Parathyroid adenoma (tissue), 2 donors: ENCODE measurements around the gene PACRGL.

ENCODE experiments used
- H2AFZ ChIP-seq: fragments of 300-600 bp; sonication (generic); one replicate; pipeline ENCODE4 v1.7.0; 2017; ENCODE audit warnings: antibody characterized with exemption, mild to moderate bottlenecking
- H3K27ac ChIP-seq: fragments of 300-600 bp; sonication (generic); one replicate; pipeline ENCODE4 v1.7.0; 2017
- H3K27me3 ChIP-seq: fragments of 300-600 bp; sonication (generic); one replicate; pipeline ENCODE4 v1.7.0; 2017; ENCODE audit warnings: low read length; ENCODE audit not compliant: control insufficient read depth, insufficient read depth
- H3K36me3 ChIP-seq: fragments of 300-600 bp; sonication (generic); one replicate; pipeline ENCODE4 v1.7.0; 2017; ENCODE audit warnings: low read length; ENCODE audit not compliant: control insufficient read depth, insufficient read depth
- H3K4me1 ChIP-seq: fragments of 300-600 bp; sonication (generic); one replicate; pipeline ENCODE4 v1.7.0; 2017; ENCODE audit warnings: control low read depth
- H3K4me2 ChIP-seq: fragments of 300-600 bp; sonication (generic); one replicate; pipeline ENCODE4 v1.7.0; 2017; ENCODE audit warnings: low read length
- H3K4me3 ChIP-seq: fragments of 300-600 bp; sonication (generic); one replicate; pipeline ENCODE4 v1.7.0; 2017; ENCODE audit warnings: low read depth, low read length
- H3K79me2 ChIP-seq: fragments of 300-600 bp; sonication (generic); one replicate; pipeline ENCODE4 v1.7.0; 2017; ENCODE audit warnings: control low read depth
- H3K9ac ChIP-seq: fragments of 300-600 bp; sonication (generic); one replicate; pipeline ENCODE4 v1.7.0; 2017; ENCODE audit warnings: mild to moderate bottlenecking
- H3K9me3 ChIP-seq: fragments of 300-600 bp; sonication (generic); one replicate; pipeline ENCODE4 v1.7.0; 2017; ENCODE audit warnings: low read length; ENCODE audit not compliant: control insufficient read depth
- TF ChIP-seq, protein P1 (sequence below): fragments of 300-600 bp; sonication (generic); IDR thresholded peaks from one replicate; pipeline ENCODE4 v1.7.0; 2017; ENCODE audit warnings: antibody characterized with exemption, mild to moderate bottlenecking
- donor health status: primary hyperparathyroidism.

The PACRGL gene

DNA sequence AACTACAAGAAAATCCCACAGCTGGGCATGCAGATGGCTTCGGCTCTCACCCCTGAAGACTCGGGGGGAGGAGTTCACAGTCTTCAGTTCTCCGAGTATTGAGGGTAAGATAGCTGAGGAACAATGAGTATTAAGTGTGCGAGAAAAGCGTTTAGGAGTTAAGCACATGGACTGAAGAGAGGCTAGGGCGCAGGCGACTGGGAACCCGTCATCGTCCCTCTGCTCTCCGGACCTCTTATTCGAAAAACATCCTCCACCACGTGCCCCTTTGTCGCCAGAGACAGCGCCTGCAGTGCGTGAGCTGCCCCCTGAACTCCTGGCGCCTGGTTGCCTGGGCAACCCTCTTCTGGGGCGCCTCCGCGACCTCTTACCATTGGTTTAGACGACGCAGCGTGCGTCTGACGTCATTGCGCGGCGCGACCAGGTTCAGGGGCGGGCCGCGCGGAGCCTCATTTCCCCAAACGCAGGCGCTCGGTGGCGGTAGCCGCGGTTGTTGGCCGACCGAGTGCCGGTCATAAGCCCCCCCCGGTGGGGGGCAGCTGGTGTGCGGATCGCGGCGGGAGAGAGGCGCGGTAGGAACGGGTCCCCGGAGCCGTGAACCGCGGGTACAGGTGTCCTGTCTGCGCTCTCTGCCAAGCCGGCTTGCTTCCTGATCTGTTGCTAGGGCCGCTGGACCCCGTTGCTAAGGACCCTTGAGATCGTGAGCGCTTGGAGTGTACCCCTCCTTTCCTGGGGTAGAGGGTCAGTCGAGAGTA lies at the start of gene PACRGL:
Gene PACRGL (plus strand): TSS at position 452 of the 755 bp plus-strand sequence. CDS start 4,024 bp downstream, outside the sequence.
- TF ChIP-seq, protein P1, sequence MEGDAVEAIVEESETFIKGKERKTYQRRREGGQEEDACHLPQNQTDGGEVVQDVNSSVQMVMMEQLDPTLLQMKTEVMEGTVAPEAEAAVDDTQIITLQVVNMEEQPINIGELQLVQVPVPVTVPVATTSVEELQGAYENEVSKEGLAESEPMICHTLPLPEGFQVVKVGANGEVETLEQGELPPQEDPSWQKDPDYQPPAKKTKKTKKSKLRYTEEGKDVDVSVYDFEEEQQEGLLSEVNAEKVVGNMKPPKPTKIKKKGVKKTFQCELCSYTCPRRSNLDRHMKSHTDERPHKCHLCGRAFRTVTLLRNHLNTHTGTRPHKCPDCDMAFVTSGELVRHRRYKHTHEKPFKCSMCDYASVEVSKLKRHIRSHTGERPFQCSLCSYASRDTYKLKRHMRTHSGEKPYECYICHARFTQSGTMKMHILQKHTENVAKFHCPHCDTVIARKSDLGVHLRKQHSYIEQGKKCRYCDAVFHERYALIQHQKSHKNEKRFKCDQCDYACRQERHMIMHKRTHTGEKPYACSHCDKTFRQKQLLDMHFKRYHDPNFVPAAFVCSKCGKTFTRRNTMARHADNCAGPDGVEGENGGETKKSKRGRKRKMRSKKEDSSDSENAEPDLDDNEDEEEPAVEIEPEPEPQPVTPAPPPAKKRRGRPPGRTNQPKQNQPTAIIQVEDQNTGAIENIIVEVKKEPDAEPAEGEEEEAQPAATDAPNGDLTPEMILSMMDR = no peak
- H3K36me3 ChIP-seq = no peaks in the 10 kb centered on the region
- H3K79me2 ChIP-seq = no peaks in the 10 kb centered on the region
- H3K4me1 ChIP-seq = no peaks in the 10 kb centered on the region
- peak within 1 kb of the TSS; percentile 76 for H3K4me2 ChIP-seq
- H3K9me3 ChIP-seq = no peaks in the 10 kb centered on the region
- no peak within 1 kb of the TSS for H3K9ac ChIP-seq
- H2AFZ ChIP-seq = peak within 1 kb of the TSS; percentile 96
- H3K4me3 ChIP-seq = peak within 1 kb of the TSS; percentile 81
- peak within 1 kb of the TSS; percentile 61 for H3K27ac ChIP-seq
- no peaks in the 10 kb centered on the region for H3K27me3 ChIP-seq

GRCh38 chr4:20652226-20652885 lies 47.9 kb upstream of the PACRGL start:
- H3K27ac ChIP-seq = no peak overlapping the region
- TF ChIP-seq, protein P1 = no peak
- H3K9ac ChIP-seq = no peak overlapping the region
- H3K4me2 ChIP-seq = no peak overlapping the region
- H3K27me3 ChIP-seq = no peaks in the 10 kb centered on the region
- H3K4me3 ChIP-seq = no peak overlapping the region
- no peak overlapping the region for H2AFZ ChIP-seq
- no peaks in the 10 kb centered on the region for H3K4me1 ChIP-seq
- H3K36me3 ChIP-seq = no peaks in the 10 kb centered on the region
- no peaks in the 10 kb centered on the region for H3K9me3 ChIP-seq
- no peaks in the 10 kb centered on the region for H3K79me2 ChIP-seq

DNA sequence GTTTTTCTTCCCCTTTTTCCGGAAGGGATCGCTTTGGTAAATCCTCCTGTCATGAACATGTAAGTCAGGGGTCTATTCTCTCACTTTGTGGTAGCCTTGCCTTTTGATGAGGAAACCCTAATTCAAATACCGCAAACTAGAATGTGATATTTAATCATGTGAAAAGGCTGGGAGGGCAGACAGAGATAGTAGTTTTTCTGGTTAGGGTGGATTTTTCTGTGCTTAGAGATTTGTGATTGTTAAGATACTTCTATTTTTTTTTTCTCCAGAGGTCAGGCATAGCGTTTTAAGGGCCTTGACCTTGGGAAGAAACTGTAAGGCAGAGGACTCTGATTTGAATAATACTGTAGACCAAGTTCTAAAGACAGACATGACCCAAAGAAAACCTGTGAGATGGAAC lies 41.8 kb upstream of the PACRGL start:
- Histone ChIP-seq H3K9me3 (no peaks in the 10 kb centered on the region), H3K4me2 (no peak overlapping the region), H3K79me2 (no peaks in the 10 kb centered on the region), H3K27me3 (no peaks in the 10 kb centered on the region), H3K4me1 (no peaks in the 10 kb centered on the region), H3K27ac (no peak overlapping the region), H3K4me3 (no peak overlapping the region), H3K9ac (no peak overlapping the region), H3K36me3 (no peaks in the 10 kb centered on the region), H2AFZ (no peak overlapping the region)
- TF ChIP-seq, protein P1 = no peak

GRCh38 chr4:20662851-20663250 lies 37.4 kb upstream of the PACRGL start:
- Histone ChIP-seq H3K27ac (no peak overlapping the region), H3K4me3 (no peak overlapping the region), H3K27me3 (no peaks in the 10 kb centered on the region), H3K9me3 (no peaks in the 10 kb centered on the region), H3K4me2 (no peak overlapping the region), H3K4me1 (no peaks in the 10 kb centered on the region), H3K79me2 (no peaks in the 10 kb centered on the region), H3K36me3 (no peaks in the 10 kb centered on the region), H2AFZ (no peak overlapping the region), H3K9ac (no peak overlapping the region)
- TF ChIP-seq, protein P1 = no peak
